GM18870 (cell line): ENCODE results near the gene TEKTIP1.
"Not testable (repeated sequence)": the region's sequence is repeated elsewhere in the genome, so short reads cannot be mapped to it uniquely, and the experiment has no call there.

Experiments used
- ATAC-seq: cut with Tn5 transposase; IDR thresholded peaks from one replicate; pipeline ENCODE4 v1.9.1; 2021; ENCODE audit warnings: moderate library complexity; ENCODE audit not compliant: unreplicated experiment

TEKTIP1 gene

GRCh38 chr19:3581792-3582191 lies 42.8 kb downstream of the TEKTIP1 start:
- ATAC-seq = not testable (repeated sequence)

DNA sequence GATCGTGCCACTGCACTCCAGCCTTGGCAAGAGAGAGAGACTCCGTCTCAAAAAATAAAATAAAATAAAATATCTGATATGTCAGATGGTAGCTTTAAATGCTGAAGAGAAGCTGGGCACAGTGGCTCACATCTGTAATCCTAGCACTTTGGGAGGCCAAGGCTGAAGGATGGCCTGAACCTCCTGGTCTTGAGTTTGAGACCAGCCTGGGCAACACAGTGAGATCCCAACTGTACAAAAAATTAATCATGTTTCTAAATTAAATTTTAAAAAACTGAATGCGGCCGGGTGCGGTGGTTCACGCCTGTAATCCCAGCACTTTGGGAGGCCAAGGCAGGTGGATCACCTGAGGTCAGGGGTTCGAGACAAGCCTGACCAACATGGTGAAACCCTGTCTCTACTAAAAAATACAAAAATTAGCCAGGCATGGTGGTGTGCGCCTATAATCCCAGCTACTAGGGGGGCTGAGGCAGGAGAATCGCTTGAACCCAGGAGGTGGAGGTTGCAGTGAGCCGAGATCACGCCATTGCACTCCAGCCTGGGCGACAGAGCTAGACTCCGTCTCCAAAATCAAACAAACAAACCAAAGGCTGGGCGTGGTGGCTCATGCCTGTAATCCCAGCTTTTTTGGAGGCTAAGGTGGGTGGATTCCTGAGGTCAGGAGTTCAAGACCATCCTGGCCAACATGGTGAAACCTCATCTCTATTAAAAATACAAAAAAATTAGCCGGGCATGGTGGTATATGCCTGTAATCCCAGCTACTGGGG lies 45.2 kb downstream of the TEKTIP1 start:
- not testable (repeated sequence) for ATAC-seq

- no peak for ATAC-seq
Measured at GRCh38 chr19:3585301-3586126, 46.5 kb downstream of the TEKTIP1 start, which contains the start of gene GIPC3. Gene GIPC3, plus strand, starts transcription at chr19:3585478. Its CDS starts 120 bp downstream, at chr19:3585598.

- no peak for ATAC-seq
Measured at GRCh38 chr19:3586127-3586626, 47.2 kb downstream of the TEKTIP1 start.

- no peak for ATAC-seq
Measured at GRCh38 chr19:3586707-3587346, 47.9 kb downstream of the TEKTIP1 start.

GRCh38 chr19:3589439-3589838 lies 50.5 kb downstream of the TEKTIP1 start:
- no peak for ATAC-seq

DNA sequence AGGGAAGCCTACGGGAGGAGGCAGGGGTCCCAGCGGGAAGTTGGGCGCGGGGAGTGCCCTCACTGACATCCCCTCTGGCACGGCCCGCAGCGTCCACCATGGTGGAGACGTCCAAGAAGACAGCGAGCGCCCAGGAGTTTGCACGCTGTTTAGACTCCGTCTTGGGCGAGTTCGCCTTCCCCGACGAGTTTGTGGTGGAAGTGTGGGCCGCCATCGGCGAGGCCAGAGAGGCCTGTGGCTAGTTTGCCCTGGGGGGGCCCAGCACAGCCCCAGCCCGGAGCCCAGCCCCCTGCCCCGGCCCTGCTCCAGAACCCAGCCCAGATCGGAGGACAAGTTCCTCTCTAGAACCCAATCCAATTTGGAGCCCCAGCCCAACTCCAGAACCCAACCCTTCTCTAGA lies 51.0 kb downstream of the TEKTIP1 start:
- ATAC-seq = no peak

DNA sequence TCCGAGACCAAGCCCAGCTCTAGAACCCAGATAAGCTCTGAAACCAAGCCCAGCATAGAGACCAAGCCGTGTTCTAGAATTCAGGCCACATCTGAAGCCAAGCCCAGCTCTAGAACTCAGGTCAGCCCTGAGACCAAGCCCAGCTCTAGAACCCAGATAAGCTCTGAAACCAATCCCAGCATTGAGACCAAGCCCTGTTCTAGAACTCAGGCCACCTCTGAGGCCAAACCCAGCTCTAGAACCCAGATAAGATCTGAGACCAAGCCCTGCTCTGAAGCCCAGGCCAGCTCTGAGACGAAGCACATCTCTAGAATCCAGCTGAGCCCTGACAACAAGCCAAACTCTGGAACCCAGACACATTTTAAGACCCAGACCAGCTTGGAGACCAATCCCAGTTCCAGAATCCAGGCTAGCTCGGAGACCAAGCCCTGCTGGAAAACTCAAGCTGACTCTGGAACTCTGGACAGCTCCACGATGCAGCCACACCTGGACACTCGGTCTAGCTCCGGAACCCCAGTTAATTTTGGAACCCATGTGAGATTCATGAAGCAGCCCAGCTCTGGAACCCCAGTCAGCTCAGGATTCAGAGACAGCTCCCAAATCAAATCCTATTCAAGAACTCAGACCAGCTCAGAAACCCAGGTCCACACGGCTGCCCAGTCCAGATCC lies 52.2 kb downstream of the TEKTIP1 start:
- no peak for ATAC-seq

GRCh38 chr19:3591876-3592613 lies 53.1 kb downstream of the TEKTIP1 start:
- ATAC-seq = no peak

DNA sequence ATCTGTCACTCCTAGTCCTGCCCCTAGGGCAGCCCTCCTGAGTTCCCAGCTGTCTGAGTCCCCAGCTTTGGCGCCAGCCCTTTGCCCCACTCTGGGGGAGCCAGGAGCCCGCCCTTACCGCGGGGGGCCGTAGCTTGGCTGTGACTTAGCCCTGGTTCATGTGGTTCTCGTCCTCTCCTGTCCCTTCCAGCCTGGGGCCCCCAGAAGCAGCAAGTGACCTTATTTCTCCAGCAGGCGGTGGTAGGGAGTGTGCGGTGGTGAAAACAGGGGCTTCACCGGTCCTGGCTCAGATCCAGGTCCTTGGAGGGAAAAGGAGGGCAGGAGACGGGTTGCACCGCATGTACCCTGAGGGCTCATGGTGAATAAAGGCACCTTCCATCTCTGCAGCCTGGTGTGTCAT lies 54.2 kb downstream of the TEKTIP1 start:
- no peak for ATAC-seq
